Epidermal melanocyte (primary cell): ENCODE measurements around the gene ACSF2.
"Not testable (repeated sequence)": the region's sequence is repeated elsewhere in the genome, so short reads cannot be mapped to it uniquely, and the experiment has no call there.

ENCODE experiments used
- DNase-seq: peaks from one replicate; pipeline ENCODE4 v3.0.0; 2011; ENCODE audit warnings: low spot score; ENCODE audit not compliant: insufficient read length

Gene ACSF2

DNA sequence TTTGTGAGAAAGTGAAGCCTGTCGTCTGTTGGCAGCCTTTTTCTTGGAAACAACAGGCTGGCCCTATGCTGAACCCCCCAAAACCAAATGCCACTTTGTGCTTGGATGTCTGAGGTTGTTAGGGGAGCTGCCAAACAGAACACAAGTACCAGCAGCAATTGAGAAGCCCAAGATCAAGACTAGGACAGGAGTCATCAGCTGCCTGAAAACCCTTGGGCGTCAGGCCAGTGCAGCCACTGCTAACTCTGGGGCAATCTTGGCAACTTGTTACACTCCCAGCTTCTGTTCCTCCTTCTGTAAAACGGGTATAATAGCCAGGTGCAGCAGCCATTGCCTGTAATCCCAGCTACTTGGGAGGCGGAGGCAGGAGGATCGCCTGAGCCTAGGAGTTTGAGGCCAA lies 19.4 kb upstream of the ACSF2 start:
- no peak for DNase-seq

GRCh38 chr17:50407921-50408320 lies 18.1 kb upstream of the ACSF2 start:
- no peak for DNase-seq

- DNase-seq, result no peak
These were observed 13.8 kb upstream of the ACSF2 start for GRCh38 chr17:50412188-50412732.

- no peak for DNase-seq
These were observed 11.2 kb upstream of the ACSF2 start for GRCh38 chr17:50414808-50415207.

- DNase-seq, result not testable (repeated sequence)
These were observed 6.4 kb upstream of the ACSF2 start for GRCh38 chr17:50419577-50419976.

- no peak for DNase-seq
These were observed 5.5 kb upstream of the ACSF2 start for GRCh38 chr17:50420419-50421112.

DNA sequence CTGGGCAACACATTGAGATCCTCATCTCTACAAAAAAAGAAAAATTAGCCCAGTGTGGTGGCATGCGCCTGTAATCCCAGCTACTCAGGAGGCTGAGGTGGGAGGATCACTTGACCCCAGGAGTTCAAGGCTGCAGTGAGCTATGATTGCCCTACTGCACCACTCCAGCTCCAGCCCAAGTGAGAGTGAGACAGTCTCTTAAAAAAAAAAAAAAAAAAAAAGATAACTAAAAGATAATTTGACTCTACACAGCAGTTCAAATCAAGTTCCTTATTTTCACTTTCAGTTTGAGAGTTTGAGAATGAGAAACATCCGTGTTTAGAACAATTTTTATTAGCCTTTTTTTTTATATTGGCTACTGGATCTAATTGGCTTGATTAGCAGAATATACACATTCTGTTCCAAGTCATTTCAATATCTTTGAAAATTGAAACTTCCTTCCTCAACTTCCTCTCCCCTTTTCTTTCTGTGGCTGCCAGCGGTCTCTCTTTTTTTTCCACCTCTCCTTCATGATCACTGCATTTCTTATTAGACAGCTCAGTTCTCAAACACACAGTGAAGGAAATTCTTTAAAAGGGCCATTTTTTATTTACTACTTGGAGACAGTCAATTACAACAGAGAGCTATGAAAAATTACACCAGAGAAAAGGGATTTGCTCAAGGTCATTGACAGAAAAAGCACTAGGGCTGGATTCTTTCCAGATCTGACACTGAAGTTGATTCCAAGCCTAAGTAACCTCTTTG lies 4.5 kb upstream of the ACSF2 start:
- DNase-seq, result peak; percentile 15

- no peak for DNase-seq
These were observed 3.3 kb upstream of the ACSF2 start for GRCh38 chr17:50422738-50423137.

DNA sequence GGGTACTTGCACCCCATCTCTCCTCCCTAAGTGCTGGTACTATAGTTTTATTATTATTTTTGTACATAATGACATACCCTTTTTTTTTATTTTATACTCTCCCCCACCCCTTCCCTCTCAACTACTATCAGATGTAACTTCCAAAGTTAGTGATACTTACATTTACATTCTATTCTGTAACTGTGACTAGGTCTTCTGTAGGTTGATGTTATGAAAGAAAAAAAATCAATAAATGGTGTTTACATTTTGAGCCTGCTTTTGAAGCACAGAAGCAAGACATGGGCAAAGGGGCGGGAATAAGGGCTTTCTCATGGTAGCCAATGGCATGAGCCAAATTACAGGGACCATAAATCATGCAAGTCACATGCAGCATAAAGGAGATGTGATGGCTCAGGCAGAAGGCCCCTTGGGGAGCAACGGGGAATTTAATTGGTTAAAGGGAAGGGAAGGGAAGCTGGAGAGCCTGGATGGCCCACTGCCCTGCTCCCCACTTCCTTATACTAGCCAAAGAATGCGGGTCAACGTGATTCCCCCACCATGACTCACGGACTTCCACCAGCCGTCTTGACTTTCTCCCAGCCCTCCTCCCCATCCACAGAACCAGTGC lies 2.4 kb upstream of the ACSF2 start:
- no peak for DNase-seq

GRCh38 chr17:50424246-50424995 lies 1.6 kb upstream of the ACSF2 start:
- no peak for DNase-seq

DNA sequence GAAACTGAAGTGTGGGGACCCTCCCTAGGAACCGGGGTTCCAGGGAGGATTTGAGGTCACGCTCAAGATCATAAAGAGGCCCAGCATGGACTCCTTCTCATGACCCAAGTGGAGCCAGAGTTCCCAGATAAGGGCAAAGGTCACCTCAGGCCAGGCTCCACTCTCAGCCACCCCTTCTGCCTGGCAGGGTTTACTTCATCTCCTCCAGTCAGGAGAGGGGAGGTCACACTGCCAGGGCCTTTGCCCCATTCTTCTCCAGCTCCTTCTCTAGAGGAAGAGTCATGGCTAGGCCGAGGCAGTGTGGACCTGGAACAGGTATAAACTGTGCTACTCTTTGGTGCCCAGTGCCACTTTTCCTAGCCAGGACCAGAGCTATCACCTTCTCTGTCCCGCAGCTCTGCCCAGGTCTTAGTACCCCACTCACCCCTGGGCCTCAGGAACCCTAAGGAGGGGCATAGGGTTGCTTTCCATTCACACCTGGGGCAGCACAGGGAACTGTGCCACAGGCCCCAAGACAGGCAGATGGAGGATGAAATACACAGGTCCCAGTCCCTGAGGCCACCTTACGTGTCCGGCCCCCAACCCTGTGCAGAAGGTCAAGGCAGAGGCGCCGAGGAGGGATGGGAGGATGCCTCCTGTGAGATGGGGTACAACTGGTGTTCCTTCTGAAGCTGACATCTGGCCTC lies 879 bp upstream of the ACSF2 start:
- no peak for DNase-seq

GRCh38 chr17:50426472-50426782 lies 409 bp downstream of the ACSF2 start:
- no peak for DNase-seq

GRCh38 chr17:50426814-50427787 lies 1.1 kb downstream of the ACSF2 start:
- DNase-seq, result no peak

DNA sequence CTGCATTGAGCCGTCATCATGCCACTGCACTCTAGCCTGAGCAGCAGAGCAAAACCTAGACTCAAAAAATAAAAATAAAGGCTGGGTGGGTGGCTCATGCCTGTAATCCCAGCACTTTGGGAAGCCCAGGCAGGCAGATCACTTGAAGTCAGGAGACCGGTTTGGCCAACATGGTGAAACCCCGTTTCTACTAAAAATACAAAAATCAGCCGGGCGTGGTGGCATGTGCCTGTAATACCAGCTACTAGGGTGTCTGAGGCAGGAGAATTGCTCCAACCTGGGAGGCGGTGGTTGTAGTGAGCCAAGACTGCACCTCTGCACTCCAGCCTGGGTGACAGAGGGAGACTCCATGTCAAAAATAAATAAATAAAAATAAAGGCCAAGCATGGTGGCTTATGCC lies 2.1 kb downstream of the ACSF2 start:
- not testable (repeated sequence) for DNase-seq

GRCh38 chr17:50428831-50429424 lies 2.9 kb downstream of the ACSF2 start:
- DNase-seq, result no peak

GRCh38 chr17:50429793-50430192 lies 3.8 kb downstream of the ACSF2 start:
- no peak for DNase-seq

GRCh38 chr17:50430821-50431618 lies 5.0 kb downstream of the ACSF2 start:
- no peak for DNase-seq

GRCh38 chr17:50432125-50432762 lies 6.2 kb downstream of the ACSF2 start:
- DNase-seq, result no peak
